ENCODE measurements around the gene RETSAT.

- TF ChIP-seq EZH2phosphoT487 (IDR thresholded peaks at IDR 0.05; ENCODE audit: borderline replicate concordance, low read length): no peak
- TF ChIP-seq, protein P1, sequence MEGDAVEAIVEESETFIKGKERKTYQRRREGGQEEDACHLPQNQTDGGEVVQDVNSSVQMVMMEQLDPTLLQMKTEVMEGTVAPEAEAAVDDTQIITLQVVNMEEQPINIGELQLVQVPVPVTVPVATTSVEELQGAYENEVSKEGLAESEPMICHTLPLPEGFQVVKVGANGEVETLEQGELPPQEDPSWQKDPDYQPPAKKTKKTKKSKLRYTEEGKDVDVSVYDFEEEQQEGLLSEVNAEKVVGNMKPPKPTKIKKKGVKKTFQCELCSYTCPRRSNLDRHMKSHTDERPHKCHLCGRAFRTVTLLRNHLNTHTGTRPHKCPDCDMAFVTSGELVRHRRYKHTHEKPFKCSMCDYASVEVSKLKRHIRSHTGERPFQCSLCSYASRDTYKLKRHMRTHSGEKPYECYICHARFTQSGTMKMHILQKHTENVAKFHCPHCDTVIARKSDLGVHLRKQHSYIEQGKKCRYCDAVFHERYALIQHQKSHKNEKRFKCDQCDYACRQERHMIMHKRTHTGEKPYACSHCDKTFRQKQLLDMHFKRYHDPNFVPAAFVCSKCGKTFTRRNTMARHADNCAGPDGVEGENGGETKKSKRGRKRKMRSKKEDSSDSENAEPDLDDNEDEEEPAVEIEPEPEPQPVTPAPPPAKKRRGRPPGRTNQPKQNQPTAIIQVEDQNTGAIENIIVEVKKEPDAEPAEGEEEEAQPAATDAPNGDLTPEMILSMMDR (IDR thresholded peaks at IDR 0.05; ENCODE audit: low read depth, low read length, poor library complexity, severe bottlenecking): no peak
Observed at GRCh38 chr2:85354286-85355072, at the start of gene RETSAT, which contains the start of gene ELMOD3.
